Mucosa of descending colon (tissue), 3 donors: ENCODE data around the gene SLC23A3. TPM values are rescaled to one million over a fixed set of nuclear protein-coding genes. Genes with fewer than 3 reads are reported as not detected.

Experiments used
- ATAC-seq: fragments of 200-7000 bp; cut with Tn5 transposase; one replicate; pipeline ENCODE4 v1.9.1; 2020; ENCODE audit warnings: mild to moderate bottlenecking, moderate library complexity
- DNase-seq, 3 donors: peaks; one replicate each; pipeline ENCODE4 v3.0.0-alpha.2; 2020
- H3K36me3 ChIP-seq: fragments of 200-600 bp; one replicate; pipeline ENCODE4 v1.8.0; 2021; ENCODE audit warnings: low read depth, mild to moderate bottlenecking
- H3K4me1 ChIP-seq: fragments of 200-600 bp; one replicate; pipeline ENCODE4 v1.8.0; 2021; ENCODE audit warnings: low read depth, mild to moderate bottlenecking
- H3K4me3 ChIP-seq: fragments of 200-600 bp; one replicate; pipeline ENCODE4 v1.8.0; 2021; ENCODE audit warnings: mild to moderate bottlenecking
- H3K9me3 ChIP-seq: fragments of 200-600 bp; one replicate; pipeline ENCODE4 v1.8.0; 2021; ENCODE audit warnings: mild to moderate bottlenecking
- intact Hi-C, 2 donors: fragments of 100-400 bp; cut with DNase I in 1 of 2; cut with micrococcal nuclease in 1 of 2; formaldehyde crosslinking; loops; one replicate each; pipeline versions ENCODE4 v1.11.0 to v1.11.1; 2022; cut with DNase I, micrococcal nuclease
- total RNA-seq, 3 donors: library from RNA; stranded (reverse); fragmentation: NEBNext Ultra II Directional in 2 of 3; extraction: Animal tissue kit (Norgen Biotek cat#: 25700) in 2 of 3; gene quantifications; one replicate each; pipeline versions ENCODE4 v1.2.1 to v1.2.4, GENCODE V29; 2021 to 2023
- TF ChIP-seq, protein P1 (sequence below): fragments of 200-600 bp; IDR thresholded peaks from one replicate; pipeline ENCODE4 v1.8.0; 2022; ENCODE audit warnings: antibody characterized with exemption, mild to moderate bottlenecking
- donor health status: DM: no; HTN: no; CAD: no; lungs with moderate emphysema.
- donor health status: DM: no; HTN: no; CAD: no.
- donor health status: DM: no; HTN: yes; CAD: no.

The SLC23A3 gene
- total RNA-seq, 3 donors from 2014 or later: 5.8 to 13.6 (median 7.6) TPM

DNA sequence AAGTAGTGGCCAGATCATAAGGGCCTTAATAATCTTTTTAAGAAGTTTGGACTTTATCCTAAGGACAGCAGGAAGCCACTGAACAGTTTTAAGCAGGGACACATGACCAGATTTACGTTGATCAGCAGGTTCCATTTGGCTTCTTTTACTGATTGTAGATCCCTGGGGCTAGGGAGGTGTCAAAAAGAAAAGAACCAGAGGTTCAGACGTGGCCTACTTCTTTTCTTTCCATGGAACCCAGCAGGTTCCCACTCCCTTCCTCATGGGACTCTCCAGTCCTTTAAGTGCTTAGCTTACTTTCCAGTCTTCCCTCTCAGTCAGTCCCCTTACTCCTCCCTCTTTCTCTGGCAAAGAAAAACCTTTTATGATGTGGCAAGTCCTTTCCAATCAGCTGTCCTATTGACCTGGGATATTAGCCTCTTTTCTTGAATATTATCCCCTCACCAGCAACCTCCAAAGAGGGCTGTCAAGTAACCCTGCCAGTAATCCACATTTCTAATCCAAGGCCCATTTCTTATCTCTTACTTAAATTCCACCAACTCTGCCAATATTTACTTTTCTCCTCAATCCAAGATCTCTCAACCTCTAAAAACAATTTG lies 42.7 kb downstream of the SLC23A3 start:
- TF ChIP-seq, protein P1, sequence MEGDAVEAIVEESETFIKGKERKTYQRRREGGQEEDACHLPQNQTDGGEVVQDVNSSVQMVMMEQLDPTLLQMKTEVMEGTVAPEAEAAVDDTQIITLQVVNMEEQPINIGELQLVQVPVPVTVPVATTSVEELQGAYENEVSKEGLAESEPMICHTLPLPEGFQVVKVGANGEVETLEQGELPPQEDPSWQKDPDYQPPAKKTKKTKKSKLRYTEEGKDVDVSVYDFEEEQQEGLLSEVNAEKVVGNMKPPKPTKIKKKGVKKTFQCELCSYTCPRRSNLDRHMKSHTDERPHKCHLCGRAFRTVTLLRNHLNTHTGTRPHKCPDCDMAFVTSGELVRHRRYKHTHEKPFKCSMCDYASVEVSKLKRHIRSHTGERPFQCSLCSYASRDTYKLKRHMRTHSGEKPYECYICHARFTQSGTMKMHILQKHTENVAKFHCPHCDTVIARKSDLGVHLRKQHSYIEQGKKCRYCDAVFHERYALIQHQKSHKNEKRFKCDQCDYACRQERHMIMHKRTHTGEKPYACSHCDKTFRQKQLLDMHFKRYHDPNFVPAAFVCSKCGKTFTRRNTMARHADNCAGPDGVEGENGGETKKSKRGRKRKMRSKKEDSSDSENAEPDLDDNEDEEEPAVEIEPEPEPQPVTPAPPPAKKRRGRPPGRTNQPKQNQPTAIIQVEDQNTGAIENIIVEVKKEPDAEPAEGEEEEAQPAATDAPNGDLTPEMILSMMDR: no peak
- Histone ChIP-seq H3K9me3 (no peaks in the 10 kb centered on the region), H3K4me1 (peaks cover 27% of the 10 kb centered on the region), H3K4me3 (no peak overlapping the region), H3K36me3 (no peaks in the 10 kb centered on the region)
- no peak for DNase-seq
- intact Hi-C loops: no loop called here
- ATAC-seq: no peak

DNA sequence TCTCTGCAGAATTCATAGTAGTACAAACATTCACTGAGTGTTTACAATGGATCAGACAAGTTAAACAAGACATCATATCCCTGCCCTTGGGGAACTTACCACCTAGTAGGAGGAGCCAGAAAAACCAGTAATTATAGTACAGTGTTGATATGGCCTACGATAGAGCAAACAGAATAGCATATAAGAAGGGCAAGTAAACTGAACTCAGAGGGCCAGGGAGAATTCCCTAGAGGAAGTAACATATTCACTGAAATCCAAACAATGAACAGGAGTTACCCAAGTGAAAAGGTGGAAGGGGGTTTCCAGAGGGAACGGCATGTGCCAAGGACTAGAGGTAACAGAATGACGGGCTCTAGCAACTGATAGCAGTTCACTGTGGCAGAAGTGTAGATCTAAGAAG lies 43.3 kb downstream of the SLC23A3 start:
- ATAC-seq (peak; percentile 66), DNase-seq (peak in 1 of 3 donors; percentile 61)
- Histone ChIP-seq H3K9me3 (no peaks in the 10 kb centered on the region), H3K4me3 (no peak overlapping the region), H3K4me1 (peaks cover 30% of the 10 kb centered on the region), H3K36me3 (no peaks in the 10 kb centered on the region)
- intact Hi-C loops: no loop called here
- TF ChIP-seq, protein P1: no peak

DNA sequence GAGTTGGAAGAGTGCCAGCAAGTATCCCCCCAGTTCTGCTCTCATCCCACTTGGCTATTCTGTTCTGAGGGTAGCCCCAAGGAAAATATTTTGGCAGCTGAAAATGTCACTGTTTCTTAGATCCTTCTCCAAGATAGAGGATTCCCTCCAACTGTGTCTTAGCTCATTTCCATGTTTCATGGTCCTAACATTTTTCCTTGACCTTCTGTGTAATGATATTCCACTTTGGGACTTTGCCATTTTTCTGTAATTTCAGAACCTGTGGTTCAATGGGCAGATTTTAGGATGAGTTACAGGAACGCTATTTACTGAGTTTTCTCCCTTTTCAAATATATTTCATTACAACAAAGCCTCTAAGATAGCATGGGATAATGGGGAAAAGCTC lies 44.0 kb downstream of the SLC23A3 start:
- H3K4me3 ChIP-seq: no peak overlapping the region
- DNase-seq (no peak), ATAC-seq (no peak)
- peaks cover 30% of the 10 kb centered on the region for H3K4me1 ChIP-seq
- TF ChIP-seq, protein P1: no peak
- intact Hi-C loops: no loop called here
- no peaks in the 10 kb centered on the region for H3K36me3 ChIP-seq
- no peaks in the 10 kb centered on the region for H3K9me3 ChIP-seq

DNA sequence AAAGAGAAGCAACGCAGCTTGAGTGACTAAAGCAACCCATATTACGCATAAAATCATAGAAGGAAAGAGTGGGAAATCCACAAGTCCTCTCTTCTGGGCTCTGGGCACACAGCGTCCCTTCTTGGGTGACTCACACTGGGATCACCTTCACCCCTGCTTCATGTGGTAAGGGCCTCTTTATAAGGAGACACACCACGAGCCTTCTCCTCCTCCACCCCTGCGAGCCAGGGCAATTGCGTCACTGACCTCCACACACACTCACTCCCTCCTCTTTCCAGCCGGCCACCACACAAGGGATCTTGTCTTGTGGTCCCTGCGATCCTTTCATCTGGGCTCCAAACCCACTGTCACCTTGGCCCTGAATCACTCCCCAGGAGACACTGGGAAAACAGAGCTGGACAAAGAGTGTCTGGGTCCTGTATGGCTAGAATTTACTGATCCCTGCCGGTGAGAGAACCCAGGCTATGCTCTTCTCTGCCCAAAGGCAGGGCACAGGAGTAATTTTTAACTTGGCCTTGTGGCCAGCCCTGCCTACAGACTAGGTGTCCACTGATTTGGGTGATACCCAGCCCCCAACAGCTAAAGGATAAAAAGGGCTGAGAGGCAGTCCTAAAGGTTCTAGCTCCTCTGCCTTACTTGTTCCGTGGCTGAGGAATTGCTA lies 44.5 kb downstream of the SLC23A3 start:
- ATAC-seq (peak; percentile 67), DNase-seq (peak; percentile 77 to 88 (median 83))
- H3K9me3 ChIP-seq: no peaks in the 10 kb centered on the region
- peaks cover 30% of the 10 kb centered on the region for H3K4me1 ChIP-seq
- intact Hi-C loops: no loop called here
- no peaks in the 10 kb centered on the region for H3K36me3 ChIP-seq
- no peak overlapping the region for H3K4me3 ChIP-seq
- TF ChIP-seq, protein P1: no peak

DNA sequence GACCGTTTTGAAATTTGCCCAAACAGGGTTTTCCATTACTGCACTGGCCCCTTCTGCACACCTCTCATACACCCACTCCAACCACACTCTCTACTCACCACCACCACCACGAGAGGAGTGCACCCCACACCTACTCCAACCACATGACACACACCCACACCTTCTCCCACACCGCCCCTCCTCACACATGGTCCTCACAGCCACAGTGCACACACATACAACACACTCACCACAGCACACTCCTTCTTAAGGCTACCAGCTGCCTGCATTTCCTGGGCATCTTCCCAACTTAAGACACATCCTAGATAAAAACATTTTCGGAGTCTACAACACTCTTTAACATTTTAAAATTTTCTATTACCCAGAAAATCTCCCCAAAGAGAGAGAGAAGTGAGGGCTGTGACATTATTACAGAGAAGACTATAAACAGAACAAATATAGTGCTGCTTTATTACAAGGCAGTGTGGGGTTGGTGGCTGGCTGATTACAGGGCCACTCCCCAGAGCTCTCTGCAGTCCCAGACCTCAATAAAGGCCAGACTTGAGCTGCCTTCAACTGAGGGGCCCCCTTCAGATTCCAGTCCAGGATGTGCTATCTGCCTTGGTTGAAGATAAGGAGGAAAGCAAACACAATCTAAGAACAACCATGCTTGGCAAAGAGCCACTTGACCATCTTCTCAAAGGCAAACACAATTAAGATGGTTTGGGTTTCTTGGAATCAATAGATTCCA lies 45.3 kb downstream of the SLC23A3 start:
- peak; percentile 69 for ATAC-seq
- TF ChIP-seq, protein P1: no peak
- Histone ChIP-seq H3K4me3 (no peak overlapping the region), H3K36me3 (no peaks in the 10 kb centered on the region), H3K4me1 (peaks cover 30% of the 10 kb centered on the region), H3K9me3 (no peaks in the 10 kb centered on the region)
- intact Hi-C loops: no loop called here
- peak; percentile 68 to 85 (median 70) for DNase-seq
